GM19324 (cell line): ENCODE measurements around the gene DNAJC22.
"Not testable (repeated sequence)": the region's sequence is repeated elsewhere in the genome, so short reads cannot be mapped to it uniquely, and the experiment has no call there.

Experiments used
- ATAC-seq: cut with Tn5 transposase; IDR thresholded peaks from one replicate; pipeline ENCODE4 v1.9.1; 2021; ENCODE audit warnings: mild to moderate bottlenecking, moderate library complexity; ENCODE audit not compliant: unreplicated experiment, low FRiP score

DNAJC22 gene

DNA sequence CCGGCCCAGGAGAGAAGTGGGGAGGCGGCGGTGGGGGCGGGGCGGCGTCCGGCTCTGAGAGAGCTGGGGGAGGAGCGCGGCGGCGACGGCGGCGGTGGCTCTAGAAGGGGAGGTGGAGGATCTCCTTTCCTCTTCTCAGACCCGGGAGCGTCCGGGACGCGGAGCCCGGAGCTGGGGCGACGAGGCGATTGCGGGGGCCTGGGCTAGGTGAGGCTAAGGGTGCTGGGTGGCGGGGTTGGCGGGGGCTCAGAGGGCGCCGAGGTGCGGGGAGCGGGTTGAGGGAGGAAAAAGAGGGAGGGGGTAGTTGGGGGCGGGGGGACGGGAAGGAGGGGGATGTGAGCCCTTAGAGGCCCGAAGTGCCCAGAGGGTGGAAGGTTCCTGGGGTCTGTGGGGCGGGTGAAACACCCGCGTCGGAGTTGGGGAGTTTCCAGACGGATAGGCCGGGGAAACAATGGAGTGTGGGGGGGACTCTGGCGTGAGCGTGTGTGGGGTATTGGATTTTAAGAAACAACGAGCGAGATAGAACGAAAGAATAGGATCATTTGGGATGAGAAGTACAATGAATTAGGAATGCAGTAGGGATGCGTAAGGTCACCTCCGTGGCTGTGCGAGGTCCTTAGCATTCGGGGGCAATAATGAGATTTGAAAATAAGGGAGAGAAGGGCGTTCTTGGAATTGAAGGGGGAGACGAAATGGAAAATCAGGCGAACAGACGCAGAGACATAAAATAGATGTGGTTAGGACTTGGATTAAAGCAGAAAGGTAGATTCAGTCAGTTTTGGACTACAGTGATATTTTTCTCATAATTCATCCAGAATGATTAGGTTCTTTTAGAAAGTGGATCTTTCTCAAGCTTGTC lies 20.9 kb downstream of the DNAJC22 start, which contains the start of gene SPATS2:
Gene SPATS2 (plus strand): TSS at position 82 of the 859 bp plus-strand sequence. CDS start 93,551 bp downstream, outside the sequence.
- ATAC-seq, result no peak

DNA sequence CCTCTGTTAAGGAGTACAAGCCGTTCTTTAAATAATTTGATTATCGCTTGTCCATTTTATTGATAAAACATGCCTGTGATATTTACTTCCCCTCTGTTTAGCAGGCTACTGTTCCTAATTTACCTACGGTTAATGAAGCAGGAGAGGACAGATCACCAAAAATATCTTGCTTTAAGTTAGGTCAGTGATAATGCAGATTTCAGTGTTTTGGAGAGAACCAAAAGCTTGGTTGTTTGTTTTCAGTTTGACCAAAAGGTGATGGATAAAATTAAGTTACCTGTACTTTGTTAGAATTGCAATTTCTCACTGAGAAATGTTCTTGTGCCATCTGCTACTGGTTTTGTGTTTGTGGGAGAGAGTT lies 21.5 kb downstream of the DNAJC22 start:
- ATAC-seq, result no peak

DNA sequence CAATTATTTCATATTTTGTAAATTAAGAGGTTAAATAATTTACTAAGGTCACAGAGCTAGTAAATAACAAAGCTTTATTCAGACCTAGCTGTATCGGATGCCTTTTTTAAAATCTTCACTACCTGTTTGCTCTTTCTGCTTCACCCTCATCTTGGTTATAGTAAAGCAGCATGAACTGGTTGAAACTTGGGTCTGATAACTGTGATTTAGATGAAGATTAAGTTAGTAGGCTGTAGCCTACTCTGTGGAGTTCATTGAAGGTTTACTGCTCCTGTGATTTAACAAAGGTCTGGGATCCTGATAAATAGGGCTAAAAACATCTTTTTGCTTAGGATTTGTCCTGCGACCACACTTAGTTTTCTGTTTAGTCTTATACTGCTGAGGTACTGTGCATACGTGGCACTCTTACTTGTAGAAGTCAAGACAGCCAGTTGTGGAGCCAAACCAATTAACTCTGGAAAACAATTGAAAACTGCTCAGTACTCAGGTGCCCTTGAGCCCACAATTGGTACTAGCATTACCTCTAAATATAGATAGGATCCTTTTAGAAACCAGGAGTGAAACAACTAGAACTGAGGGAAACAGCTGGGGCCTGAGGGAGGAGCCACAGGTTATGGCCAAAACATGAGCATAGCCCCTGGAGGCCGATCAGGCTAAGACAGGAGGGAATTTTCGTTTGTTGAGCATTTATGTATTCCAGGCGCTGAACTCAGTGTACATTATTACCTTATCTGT lies 22.9 kb downstream of the DNAJC22 start:
- no peak for ATAC-seq

DNA sequence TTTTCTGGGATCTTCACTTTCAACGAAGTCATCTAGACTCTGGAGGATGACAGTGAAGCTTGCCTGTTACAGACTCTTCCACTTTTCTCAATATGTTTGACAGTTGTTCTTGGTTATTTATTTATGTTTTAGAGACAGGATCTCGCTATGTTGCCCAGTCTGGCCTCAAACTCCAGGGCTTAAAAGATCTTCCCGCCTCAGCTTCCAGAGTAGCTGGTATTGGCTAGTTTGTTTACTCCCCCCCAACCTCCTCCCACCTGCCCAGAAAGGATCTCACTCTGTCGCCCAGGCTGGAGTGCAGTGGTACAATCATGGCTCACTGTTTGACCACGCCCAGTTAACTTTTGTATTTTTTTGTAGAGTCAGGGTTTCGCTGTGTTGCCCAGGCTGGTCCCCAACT lies 23.9 kb downstream of the DNAJC22 start:
- ATAC-seq, result no peak

DNA sequence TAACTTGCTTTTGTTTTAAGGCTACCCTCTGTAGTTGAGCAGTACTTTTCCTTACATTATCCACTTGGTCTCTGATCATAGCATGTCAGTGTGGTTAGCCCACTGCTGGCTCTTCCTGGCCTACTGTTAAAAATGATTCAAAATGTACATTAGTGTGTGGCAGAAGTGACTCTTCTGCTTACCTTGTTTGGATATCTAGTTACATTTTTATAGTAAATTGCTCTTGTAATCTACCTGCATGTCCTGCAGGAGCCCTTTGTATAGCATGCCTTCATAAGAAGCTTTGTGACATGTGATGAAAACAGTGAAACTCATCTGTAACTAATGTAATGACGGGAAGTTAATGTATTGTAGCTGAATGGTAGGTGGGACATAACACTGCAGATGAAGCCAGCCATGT lies 28.7 kb downstream of the DNAJC22 start:
- ATAC-seq, result no peak

DNA sequence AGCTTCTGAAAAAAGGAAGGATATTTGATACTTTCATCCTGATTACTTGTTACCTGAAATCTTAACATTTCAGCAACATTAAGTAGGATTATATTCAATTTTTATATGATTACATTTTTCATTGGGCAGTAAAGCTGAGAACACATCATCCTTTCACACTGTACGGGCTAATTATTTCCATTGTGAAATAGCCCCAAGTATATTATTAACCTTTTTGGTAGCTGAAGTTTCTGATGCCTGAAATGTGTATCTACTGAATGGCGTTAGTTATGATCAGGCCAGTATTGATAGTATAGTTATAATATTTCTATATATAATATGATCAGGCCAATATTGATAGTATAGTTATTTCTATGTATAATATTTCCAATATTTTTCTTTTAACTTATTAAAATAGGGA lies 30.7 kb downstream of the DNAJC22 start:
- ATAC-seq, result no peak

DNA sequence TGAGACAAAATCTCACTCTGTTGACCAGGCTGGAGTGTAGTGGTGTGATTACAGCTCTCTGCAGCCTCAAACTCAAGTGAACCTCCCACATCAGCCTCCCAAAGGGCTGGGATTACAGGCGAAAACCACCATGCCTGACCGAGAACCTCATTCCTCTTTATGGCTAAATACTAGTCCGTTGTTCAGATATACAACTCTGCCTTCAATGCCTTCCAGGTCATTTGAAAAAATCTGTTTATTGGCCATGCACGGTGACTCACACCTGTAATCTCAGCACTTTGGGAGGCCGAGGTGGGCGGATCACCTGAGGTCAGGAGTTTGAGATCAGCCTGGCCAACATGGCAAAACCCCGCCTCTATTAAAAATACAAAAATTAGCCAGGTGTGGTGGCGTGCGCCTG lies 33.5 kb downstream of the DNAJC22 start:
- ATAC-seq, result not testable (repeated sequence)

DNA sequence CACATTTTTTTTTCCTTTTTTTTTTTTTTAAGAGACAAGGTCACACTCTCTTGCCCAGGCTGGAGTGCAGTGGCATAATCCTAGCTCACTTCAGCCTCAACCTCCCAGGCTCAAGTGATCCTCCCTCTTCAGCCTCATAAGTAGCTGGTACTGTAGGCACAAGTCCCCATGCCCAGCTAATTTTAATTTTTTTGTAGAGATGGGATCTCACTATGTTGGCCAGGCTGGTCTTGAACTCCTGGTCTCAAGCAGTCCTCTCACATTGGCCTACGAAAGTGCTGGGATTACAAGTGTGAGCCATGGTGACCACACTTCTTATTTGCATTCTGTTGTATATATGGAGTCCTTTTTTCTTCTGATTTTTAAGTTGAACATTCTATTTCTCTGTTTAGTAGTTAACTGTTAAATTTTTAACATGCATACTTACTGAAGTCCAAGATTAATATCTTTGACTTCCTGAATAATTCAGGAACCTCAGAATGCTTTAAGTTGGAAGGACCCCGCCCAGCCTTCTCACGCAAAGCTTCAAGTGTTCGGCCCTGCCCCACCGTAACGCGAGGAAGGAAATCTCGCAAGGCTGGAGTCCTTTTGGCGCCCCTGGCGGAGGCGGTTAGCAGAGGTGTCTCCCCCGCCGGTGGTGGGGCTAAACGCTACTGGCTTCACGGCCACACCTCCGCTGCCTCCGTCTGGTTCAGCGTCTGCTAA lies 42.1 kb downstream of the DNAJC22 start:
- no peak for ATAC-seq

DNA sequence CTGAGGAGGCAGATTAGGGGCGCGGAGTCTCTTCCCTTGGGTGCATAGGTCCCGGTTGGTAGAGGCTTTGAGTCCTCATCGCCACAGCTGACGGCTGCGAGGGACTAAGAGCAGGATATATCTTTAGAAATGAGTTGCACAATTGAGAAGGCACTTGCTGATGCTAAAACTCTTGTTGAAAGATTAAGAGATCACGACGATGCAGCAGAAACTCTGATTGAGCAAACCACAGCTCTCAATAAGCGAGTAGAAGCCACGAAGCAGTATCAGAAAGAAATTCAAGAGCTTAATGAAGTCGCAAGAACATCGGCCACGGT lies 42.7 kb downstream of the DNAJC22 start:
- ATAC-seq, result no peak

DNA sequence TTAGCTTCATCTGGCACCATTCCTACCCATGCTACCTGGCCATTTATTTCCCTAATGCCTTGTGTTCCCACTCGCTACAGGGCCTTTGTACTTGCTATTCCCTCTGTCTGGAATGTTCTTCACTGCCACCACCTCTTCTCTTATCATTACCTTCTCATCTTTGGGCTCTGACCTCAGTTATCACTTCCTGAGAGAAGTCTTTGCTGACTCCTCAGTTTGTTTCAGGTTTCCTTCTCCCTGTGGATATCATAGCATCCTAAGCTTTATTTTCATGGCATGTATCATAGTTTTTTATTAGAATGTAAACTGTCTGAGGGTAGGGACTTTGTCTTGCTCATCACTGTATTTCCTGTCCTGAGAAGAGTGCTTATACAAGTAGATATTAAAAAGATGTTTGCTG lies 50.3 kb downstream of the DNAJC22 start:
- no peak for ATAC-seq

DNA sequence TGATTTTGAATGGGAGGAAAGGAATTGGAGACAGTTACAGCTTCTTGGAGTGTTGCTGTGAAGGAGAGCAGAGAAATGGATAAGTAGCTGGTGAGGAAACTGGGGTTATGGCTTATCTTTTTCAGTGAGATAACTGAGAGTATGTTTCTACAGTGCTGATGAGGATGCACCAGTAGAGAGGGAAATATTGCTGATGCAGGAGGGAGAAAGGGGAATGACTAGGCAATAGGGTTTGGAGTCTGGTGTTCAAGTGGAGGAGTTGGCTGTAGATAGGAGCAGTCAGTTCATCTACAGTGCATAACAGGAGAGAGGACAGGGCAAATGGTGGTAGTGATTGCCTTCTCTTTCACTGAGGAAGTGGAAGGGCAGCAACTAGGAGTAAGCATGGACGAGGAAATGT lies 53.6 kb downstream of the DNAJC22 start:
- ATAC-seq, result no peak
